HCT116 (cell line): ENCODE results near the gene AASS. TPM values are rescaled to one million over a fixed set of nuclear protein-coding genes. Genes with fewer than 3 reads are reported as not detected.

Experiments used
- ATAC-seq: fragments of 200-7000 bp; cut with Tn5 transposase; 2 replicates; pipeline ENCODE4 v1.9.1; 2020; ENCODE audit warnings: mild to moderate bottlenecking, moderate library complexity
- BruUV-seq: library from RNA; stranded (reverse); fragments of 400-500 nt; replicated peaks from 2 replicates; lab custom pipeline; 2021; lab: Mats Ljungman, UMichigan
- CTCF ChIA-PET: fragments of 300-600 bp; sonication (Branson Sonifier 250); formaldehyde crosslinking; loops from one replicate; lab custom pipeline; 2021; ENCODE audit warnings: antibody characterized with exemption; lab: Charles Lee
- POLR2A ChIA-PET: fragments of 300-600, 350-600 bp; sonication (Branson Sonifier 250); formaldehyde crosslinking; loops from one replicate; lab custom pipeline; 2021; ENCODE audit warnings: antibody characterized with exemption; lab: Charles Lee
- RAD21 ChIA-PET, 2 experiments: fragments of 300-600 bp; sonication (Branson Sonifier 250); formaldehyde crosslinking; loops; one replicate each; lab custom pipeline; 2023; ENCODE audit warnings: low total read pairs in 2 of 2; ENCODE audit not compliant: uncharacterized antibody in 2 of 2, unreplicated experiment in 2 of 2, low non-redundant PET in 1 of 2; lab: Charles Lee
- DNase-seq: peaks from one replicate; pipeline ENCODE4 v3.0.0-alpha.2; 2010; ENCODE audit warnings: low read depth, low spot score
- H2AFZ ChIP-seq: fragments of 200-600 bp; shearing (Covaris generic), sonication (generic); 2 replicates; pipeline ENCODE4 v1.6.1; 2017; ENCODE audit warnings: low read depth, mixed run types, mixed read lengths, antibody characterized with exemption, low read length; ENCODE audit not compliant: poor library complexity, severe bottlenecking
- H3K27ac ChIP-seq: 2 replicates; pipeline ENCODE4 v1.5.1; 2012; ENCODE audit warnings: low read depth, low read length
- H3K27me3 ChIP-seq: fragments of 200-600 bp; sonication (generic); 2 replicates; pipeline ENCODE4 v1.6.1; 2016; ENCODE audit warnings: mixed run types, low read length, mixed read lengths; ENCODE audit not compliant: insufficient read depth
- H3K36me3 ChIP-seq, 2 experiments: fragments of 200-500 bp in 1 of 2; fragments of 200-600 bp in 1 of 2; sonication (Bioruptor generic) in 1 of 2; sonication (generic) in 1 of 2; 2 replicates each; pipeline versions ENCODE4 v1.5.1 to v1.6.1; 2014 to 2016; ENCODE audit warnings: low read length in 2 of 2, inconsistent platforms in 1 of 2, mixed read lengths in 1 of 2, mixed run types in 1 of 2; ENCODE audit not compliant: insufficient read depth in 2 of 2, control insufficient read depth in 1 of 2
- H3K4me1 ChIP-seq, 2 experiments: fragments of 200-600 bp in 1 of 2; sonication (generic) in 1 of 2; 2 replicates each; pipeline versions ENCODE4 v1.5.1 to v1.6.1; 2012 to 2017; ENCODE audit warnings: low read length in 2 of 2, inconsistent platforms in 1 of 2, mild to moderate bottlenecking in 1 of 2, mixed read lengths in 1 of 2, mixed run types in 1 of 2, moderate library complexity in 1 of 2; ENCODE audit not compliant: insufficient read depth in 2 of 2, control insufficient read depth in 1 of 2
- H3K4me2 ChIP-seq: fragments of 200-600 bp; sonication (generic); 2 replicates; pipeline ENCODE4 v1.6.1; 2017; ENCODE audit warnings: mixed run types, low read length, mixed read lengths
- H3K4me3 ChIP-seq, 2 experiments: fragments of 200-600 bp in 1 of 2; sonication (generic) in 1 of 2; replicated peaks in 1 of 2; 2 replicates each; pipeline ENCODE4 v1.5.1; 2011 to 2016; ENCODE audit warnings: low read length in 2 of 2, control low read depth in 1 of 2, low read depth in 1 of 2, mild to moderate bottlenecking in 1 of 2, mixed read lengths in 1 of 2, mixed run types in 1 of 2
- H3K79me2 ChIP-seq: fragments of 200-600 bp; sonication (generic); 2 replicates; pipeline ENCODE4 v1.6.1; 2017; ENCODE audit warnings: mild to moderate bottlenecking, mixed run types, low read length, moderate library complexity, mixed read lengths; ENCODE audit not compliant: insufficient read depth
- H3K9ac ChIP-seq: fragments of 200-600 bp; sonication (generic); 2 replicates; pipeline ENCODE4 v1.6.1; 2016; ENCODE audit warnings: low read length, mixed read lengths
- H3K9me2 ChIP-seq: fragments of 200-600 bp; sonication (generic), shearing (Covaris generic); 2 replicates; pipeline ENCODE4 v1.6.1; 2017; ENCODE audit warnings: mixed run types, mild to moderate bottlenecking, moderate library complexity; ENCODE audit not compliant: insufficient read depth
- H3K9me3 ChIP-seq, 2 experiments: fragments of 200-500 bp in 1 of 2; fragments of 200-600 bp in 1 of 2; sonication (Bioruptor generic) in 1 of 2; sonication (generic) in 1 of 2; 2 replicates each; pipeline ENCODE4 v1.6.1; 2014 to 2017; ENCODE audit warnings: low read length in 2 of 2, mixed read lengths in 2 of 2, inconsistent platforms in 1 of 2, low read depth in 1 of 2, mild to moderate bottlenecking in 1 of 2, mixed run types in 1 of 2, moderate library complexity in 1 of 2; ENCODE audit not compliant: control insufficient read depth in 1 of 2, insufficient read depth in 1 of 2
- H4K20me1 ChIP-seq: fragments of 200-600 bp; sonication (generic), shearing (Covaris generic); 2 replicates; pipeline ENCODE4 v1.6.1; 2017; ENCODE audit warnings: mixed run types, mild to moderate bottlenecking, moderate library complexity; ENCODE audit not compliant: insufficient read depth
- ATF3 ChIP-seq: IDR thresholded peaks from 2 replicates; pipeline ENCODE4 v1.6.1; 2012
- CBX3 ChIP-seq: IDR thresholded peaks from 2 replicates; pipeline ENCODE4 v1.6.1; 2012; ENCODE audit warnings: low read depth
- CEBPB ChIP-seq: IDR thresholded peaks from 2 replicates; pipeline ENCODE4 v1.6.1; 2012; ENCODE audit warnings: low read depth
- CTCF ChIP-seq, 3 experiments: fragments of 200-600 bp in 1 of 3; sonication (generic) in 1 of 3; IDR thresholded peaks in 2 of 3; conservative IDR thresholded peaks in 1 of 3; 2 replicates each; pipeline ENCODE4 v1.5.1; 2012 to 2017; ENCODE audit warnings: low read depth in 2 of 3, low read length in 2 of 3, antibody characterized with exemption in 1 of 3, borderline replicate concordance in 1 of 3, control low read depth in 1 of 3, mild to moderate bottlenecking in 1 of 3, mixed read lengths in 1 of 3, mixed run types in 1 of 3, moderate library complexity in 1 of 3; ENCODE audit not compliant: insufficient read depth in 1 of 3
- ELF1 ChIP-seq: IDR thresholded peaks from 2 replicates; pipeline ENCODE4 v1.6.1; 2012; ENCODE audit warnings: low read depth, borderline replicate concordance
- EZH2 ChIP-seq: fragments of 200-600 bp; sonication (generic); IDR thresholded peaks from 2 replicates; pipeline ENCODE4 v1.6.1; 2017; ENCODE audit warnings: antibody characterized with exemption, mixed run types
- EZH2phosphoT487 ChIP-seq: fragments of 200-600 bp; IDR thresholded peaks from 2 replicates; pipeline ENCODE4 v1.6.1; 2018; ENCODE audit warnings: antibody characterized with exemption, borderline replicate concordance
- FOSL1 ChIP-seq: IDR thresholded peaks from 2 replicates; pipeline ENCODE4 v1.6.1; 2012; ENCODE audit warnings: low read depth
- JUND ChIP-seq: IDR thresholded peaks from 2 replicates; pipeline ENCODE4 v1.6.1; 2012
- MAX ChIP-seq: IDR thresholded peaks from 2 replicates; pipeline ENCODE4 v1.6.1; 2012
- POLR2A ChIP-seq: IDR thresholded peaks from 2 replicates; pipeline ENCODE4 v1.7.0; 2011; ENCODE audit warnings: borderline replicate concordance; ENCODE audit not compliant: insufficient read depth, insufficient read length; ENCODE audit errors: extremely low read depth
- POLR2AphosphoS5 ChIP-seq: IDR thresholded peaks from 2 replicates; pipeline ENCODE4 v1.6.1; 2011; ENCODE audit warnings: mild to moderate bottlenecking, low read depth, low read length, moderate library complexity
- SIN3A ChIP-seq: IDR thresholded peaks from 2 replicates; pipeline ENCODE4 v1.6.1; 2012; ENCODE audit warnings: low read depth
- SP1 ChIP-seq: IDR thresholded peaks from 2 replicates; pipeline ENCODE4 v1.6.1; 2012; ENCODE audit warnings: low read depth
- TCF7L2 ChIP-seq: IDR thresholded peaks from 2 replicates; pipeline ENCODE4 v1.7.0; 2011; ENCODE audit warnings: borderline replicate concordance, inconsistent platforms; ENCODE audit not compliant: insufficient read depth, insufficient read length; ENCODE audit errors: extremely low read depth
- YY1 ChIP-seq: IDR thresholded peaks from 2 replicates; pipeline ENCODE4 v1.6.1; 2011; ENCODE audit warnings: low read length, low read depth, moderate library complexity, mild to moderate bottlenecking; ENCODE audit not compliant: insufficient replicate concordance; ENCODE audit errors: extremely low read depth
- ZBTB33 ChIP-seq: IDR thresholded peaks from 2 replicates; pipeline ENCODE4 v1.6.1; 2011; ENCODE audit warnings: mild to moderate bottlenecking, low read length, moderate library complexity; ENCODE audit not compliant: insufficient replicate concordance; ENCODE audit errors: extremely low read depth
- intact Hi-C: fragments of 100-400 bp; cut with micrococcal nuclease; formaldehyde crosslinking; loops from 2 replicates; pipeline ENCODE4 v1.10.0; 2022
- total RNA-seq: library from RNA; stranded (reverse); gene quantifications from one replicate; pipeline ENCODE4 v1.2.1, GENCODE V29; 2021; ENCODE audit not compliant: unreplicated experiment

AASS gene
- total RNA-seq, 1 experiment from 2014 or later: 5.1 TPM

- Histone ChIP-seq H3K4me2 (no peak overlapping the region), H3K9me2 (no peaks in the 10 kb centered on the region), H3K9me3 (no peaks in the 10 kb centered on the region), H2AFZ (no peak overlapping the region), H3K27me3 (no peaks in the 10 kb centered on the region), H3K27ac (no peak overlapping the region), H3K4me1 (no peaks in the 10 kb centered on the region), H3K9ac (no peak overlapping the region), H3K79me2 (no peaks in the 10 kb centered on the region), H3K36me3 (no peaks in the 10 kb centered on the region), H3K4me3 (no peak overlapping the region), H4K20me1 (no peaks in the 10 kb centered on the region)
- BruUV-seq: no TSS peak
- POLR2A ChIA-PET: no interaction called here
- TF ChIP-seq YY1 (no peak), JUND (no peak), MAX (no peak), FOSL1 (no peak), TCF7L2 (no peak), CTCF (IDR thresholded peaks at IDR 0.05 in 2 of 3, conservative IDR thresholded peaks at IDR 0.05 in 1 of 3; ENCODE audit: borderline replicate concordance in 1 of 3, insufficient read depth in 1 of 3, low read depth in 2 of 3, low read length in 2 of 3) (no peak), CBX3 (no peak), SIN3A (no peak), EZH2phosphoT487 (no peak), POLR2AphosphoS5 (no peak), ELF1 (no peak), SP1 (no peak), EZH2 (no peak), ATF3 (no peak), CEBPB (no peak), POLR2A (no peak), ZBTB33 (no peak)
- DNase-seq (no peak), ATAC-seq (no peak)
- intact Hi-C loops: no loop called here
- RAD21 ChIA-PET: no interaction called here
- CTCF ChIA-PET: no interaction called here
Observed at GRCh38 chr7:122033641-122034040, 110.4 kb downstream of the AASS start.
